Cardiac fibroblast (primary cell): Measurements from ENCODE around the gene R3HDM4.

Source experiments
- DNase-seq, 2 donors: peaks; one replicate each; pipeline versions ENCODE4 v3.0.0 to v3.0.0-alpha.2; 2010; ENCODE audit warnings: low read depth in 2 of 2
- H3K4me3 ChIP-seq, 2 donors: replicated peaks in 1 of 2; 1 replicate in 1 of 2; 2 replicates in 1 of 2; pipeline ENCODE4 v1.5.1; 2011; ENCODE audit warnings: low read depth in 2 of 2, low read length in 2 of 2, mild to moderate bottlenecking in 2 of 2, moderate library complexity in 1 of 2
- CTCF ChIP-seq: IDR thresholded peaks from one replicate; pipeline ENCODE4 v1.5.1; 2011; ENCODE audit warnings: low read depth, mild to moderate bottlenecking, low read length, inconsistent platforms

R3HDM4 gene

DNA sequence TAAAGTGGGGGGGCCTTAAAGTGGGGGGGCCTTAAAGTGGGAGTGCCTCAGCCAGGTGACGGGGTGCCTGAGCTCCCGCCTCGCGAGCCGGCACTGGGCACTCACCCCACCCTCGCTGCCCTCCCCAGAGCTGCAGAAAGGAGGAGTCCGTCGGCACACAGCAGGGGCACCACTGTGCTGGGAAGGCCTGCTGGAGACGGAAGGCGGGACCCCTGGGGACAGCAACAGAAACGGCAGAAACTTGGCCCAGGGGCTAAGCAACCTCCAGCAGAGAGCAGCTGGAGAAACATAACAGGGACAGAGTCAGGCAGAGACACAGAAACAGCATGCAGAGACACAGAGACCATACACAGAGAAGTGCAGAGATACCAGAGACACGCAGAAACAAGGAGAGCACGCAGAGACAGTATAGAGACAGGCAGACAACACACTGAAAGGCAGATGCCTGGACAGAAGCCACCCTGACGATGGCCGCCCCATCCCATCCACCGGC, 45.7 kb downstream of the R3HDM4 start:
- no peak for TF ChIP-seq CTCF
- no peak overlapping the region for H3K4me3 ChIP-seq
- no peak for DNase-seq

- H3K4me3 ChIP-seq: no peak overlapping the region
- no peak for DNase-seq
- no peak for TF ChIP-seq CTCF
Observed at GRCh38 chr19:866769-867300, 46.2 kb downstream of the R3HDM4 start.

DNA sequence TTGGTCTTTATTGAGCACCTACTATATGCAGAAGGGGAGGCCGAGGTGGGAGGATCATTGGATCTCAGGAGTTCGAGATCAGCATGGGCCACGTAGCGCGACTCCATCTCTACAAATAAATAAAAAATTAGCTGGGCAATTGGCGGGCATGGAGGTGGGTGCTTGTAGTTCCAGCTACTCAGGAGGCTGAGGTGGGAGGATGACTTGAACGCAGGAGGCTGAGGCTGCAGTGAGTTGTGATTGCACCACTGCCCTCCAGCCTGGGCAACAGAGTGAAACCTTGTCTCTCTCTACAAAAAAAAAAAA, 49.8 kb downstream of the R3HDM4 start:
- H3K4me3 ChIP-seq: no peak overlapping the region
- TF ChIP-seq CTCF: no peak
- no peak for DNase-seq

DNA sequence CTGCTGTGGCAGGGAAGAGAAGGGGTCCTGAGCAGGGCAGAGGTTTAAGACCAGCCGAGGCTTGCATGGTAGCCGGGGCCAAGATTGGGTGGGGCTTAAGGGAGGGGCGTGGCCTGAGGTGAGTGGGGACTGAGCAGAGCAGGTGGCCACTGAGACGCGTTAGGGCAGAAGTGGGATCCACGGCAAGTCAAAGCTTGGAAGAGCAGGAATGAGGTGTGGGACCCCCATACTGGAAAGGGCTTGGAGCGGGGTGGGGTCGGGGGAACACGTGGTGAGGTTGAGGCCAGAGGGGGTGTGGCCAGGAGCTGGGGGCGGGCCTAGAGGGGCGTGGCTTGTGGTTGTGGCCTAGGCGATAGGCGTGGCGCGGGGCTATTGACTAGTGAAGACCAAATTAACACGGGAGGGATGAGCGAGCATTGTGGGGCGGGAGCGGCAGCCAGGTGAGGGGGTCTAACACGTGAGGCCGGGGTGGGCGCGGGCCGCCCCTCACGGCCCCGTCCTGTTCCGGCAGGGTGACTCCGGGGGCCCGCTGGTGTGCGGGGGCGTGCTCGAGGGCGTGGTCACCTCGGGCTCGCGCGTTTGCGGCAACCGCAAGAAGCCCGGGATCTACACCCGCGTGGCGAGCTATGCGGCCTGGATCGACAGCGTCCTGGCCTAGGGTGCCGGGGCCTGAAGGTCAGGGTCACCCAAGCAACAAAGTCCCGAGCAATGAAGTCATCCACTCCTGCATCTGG, 50.3 kb downstream of the R3HDM4 start:
- H3K4me3 ChIP-seq: no peak overlapping the region
- TF ChIP-seq CTCF: no peak
- DNase-seq: peak; percentile 39 to 55

- TF ChIP-seq CTCF: no peak
- no peak overlapping the region for H3K4me3 ChIP-seq
- DNase-seq: peak; percentile 30 to 32
Observed at GRCh38 chr19:861756-862580, 51.1 kb downstream of the R3HDM4 start.

DNA sequence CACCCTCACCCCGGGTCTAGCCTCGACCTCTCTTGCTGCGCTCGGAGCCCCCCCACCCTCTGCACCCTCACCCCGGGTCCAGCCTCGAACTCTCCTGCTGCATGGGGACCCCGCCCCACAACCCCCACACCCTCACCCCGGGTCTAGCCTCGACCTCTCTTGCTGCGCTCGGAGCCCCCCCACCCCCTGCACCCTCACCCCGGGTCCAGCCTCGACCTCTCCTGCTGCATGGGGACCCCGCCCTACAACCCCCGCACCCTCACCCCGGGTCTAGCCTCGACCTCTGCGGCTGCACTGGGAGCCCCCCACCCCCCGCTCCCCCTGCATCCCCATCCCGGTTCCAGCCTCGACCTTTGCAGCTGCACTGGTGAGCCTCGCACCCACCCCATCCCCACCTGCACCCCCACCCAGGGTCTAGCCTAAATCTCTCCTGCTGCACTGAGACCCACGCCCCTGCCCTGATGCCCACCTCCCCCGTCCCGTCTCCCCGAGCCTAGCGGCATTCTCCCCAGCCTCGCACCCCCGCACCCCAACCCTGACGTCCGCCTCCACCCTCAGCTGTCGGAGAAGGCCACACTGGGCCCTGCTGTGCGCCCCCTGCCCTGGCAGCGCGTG, 51.8 kb downstream of the R3HDM4 start:
- no peak overlapping the region for H3K4me3 ChIP-seq
- TF ChIP-seq CTCF: no peak
- no peak for DNase-seq
